ENCODE measurements around the gene OR2T10.
"Not testable (repeated sequence)": the region's sequence is repeated elsewhere in the genome, so short reads cannot be mapped to it uniquely, and the experiment has no call there.

The OR2T10 gene

GRCh38 chr1:248597589-248597988 is at the start of gene OR2T10:
Gene OR2T10 (minus strand): TSS chr1:248597700. CDS start chr1:248593768, 3,932 bp downstream.
- no peak for DNase-seq (ENCODE audit: low read depth in 2 of 2)

- not testable (repeated sequence) for DNase-seq (ENCODE audit: low read depth in 2 of 2)
These were observed 47.7 kb upstream of the OR2T10 start, which contains the start of gene OR2T35 for GRCh38 chr1:248645178-248645577. Gene OR2T35 (minus strand): TSS chr1:248645278. CDS start chr1:248639258, 6,020 bp downstream.

DNA sequence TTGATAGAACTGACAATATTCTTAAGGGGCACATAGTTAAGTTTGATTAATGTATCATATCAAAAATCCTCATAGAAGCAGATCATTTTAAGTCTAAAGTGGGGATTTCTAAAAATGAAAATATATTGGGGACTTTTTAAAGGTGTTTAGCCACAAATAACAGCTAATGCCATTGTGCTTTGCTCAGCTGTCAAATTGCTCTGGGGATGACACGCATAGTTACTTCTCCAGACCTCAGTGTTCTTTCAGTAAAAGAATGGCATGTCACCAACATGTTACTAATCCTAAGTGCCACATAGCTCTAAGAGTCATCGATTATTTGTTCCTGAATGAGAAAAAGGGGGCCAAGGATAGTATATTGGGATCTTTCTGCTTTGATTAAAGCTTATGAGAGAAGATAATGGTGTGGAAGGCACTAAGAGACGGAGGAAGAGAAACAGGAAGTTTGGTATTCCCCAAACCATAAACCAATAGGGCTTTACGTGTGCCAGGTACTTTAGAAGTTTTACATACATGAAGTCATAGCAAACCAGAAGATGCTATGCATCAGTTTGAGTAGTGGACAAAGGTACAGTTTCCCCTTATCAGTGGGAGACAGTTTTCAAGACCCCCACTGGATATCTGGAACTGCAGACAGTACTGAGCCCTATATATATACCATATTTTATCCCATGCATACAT is 45.6 kb upstream of the OR2T10 start:
- not testable (repeated sequence) for DNase-seq (ENCODE audit: low read depth in 2 of 2)

DNA sequence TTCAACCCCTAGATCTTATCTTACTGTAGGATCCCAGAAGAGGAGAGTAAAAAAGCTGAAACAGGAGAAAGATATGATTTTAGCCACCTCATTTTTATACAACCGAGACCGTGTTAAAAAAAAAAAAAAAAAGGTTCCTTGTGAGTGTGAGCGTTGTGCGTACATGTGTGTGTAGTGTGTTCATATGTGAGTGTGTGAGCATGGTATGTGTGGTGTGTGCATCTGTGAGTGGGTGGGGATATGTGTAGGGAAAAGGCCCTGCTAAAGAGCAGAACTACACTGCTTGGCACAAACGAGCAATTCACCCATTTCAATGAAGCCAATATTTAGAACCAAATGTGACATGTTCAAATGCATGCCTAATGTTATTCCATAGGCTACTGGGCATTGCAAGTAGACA is 44.1 kb upstream of the OR2T10 start:
- DNase-seq (ENCODE audit: low read depth in 2 of 2) = not testable (repeated sequence)

- not testable (repeated sequence) for DNase-seq (ENCODE audit: low read depth in 2 of 2)
These were observed 43.4 kb upstream of the OR2T10 start for GRCh38 chr1:248640906-248641305.

DNA sequence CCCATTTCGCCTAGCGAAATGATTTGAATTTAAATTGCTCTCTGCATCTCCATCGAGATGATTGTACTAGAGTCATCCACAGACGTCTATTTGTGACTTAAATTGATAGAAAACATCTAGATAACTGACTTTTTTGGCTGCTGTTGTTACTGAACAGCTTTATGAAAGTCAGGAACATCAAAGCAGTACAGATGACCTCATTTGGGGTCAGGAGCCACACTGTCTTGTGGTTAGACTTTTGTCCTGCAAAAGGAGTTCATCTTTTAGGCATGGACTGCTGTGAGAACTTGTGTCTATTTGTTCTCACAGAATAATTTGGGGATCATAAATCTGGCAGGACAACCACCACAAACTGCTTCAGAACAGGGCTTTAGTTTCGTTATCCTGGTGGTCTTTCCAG is 42.2 kb upstream of the OR2T10 start:
- DNase-seq (ENCODE audit: low read depth in 2 of 2) = not testable (repeated sequence)

DNA sequence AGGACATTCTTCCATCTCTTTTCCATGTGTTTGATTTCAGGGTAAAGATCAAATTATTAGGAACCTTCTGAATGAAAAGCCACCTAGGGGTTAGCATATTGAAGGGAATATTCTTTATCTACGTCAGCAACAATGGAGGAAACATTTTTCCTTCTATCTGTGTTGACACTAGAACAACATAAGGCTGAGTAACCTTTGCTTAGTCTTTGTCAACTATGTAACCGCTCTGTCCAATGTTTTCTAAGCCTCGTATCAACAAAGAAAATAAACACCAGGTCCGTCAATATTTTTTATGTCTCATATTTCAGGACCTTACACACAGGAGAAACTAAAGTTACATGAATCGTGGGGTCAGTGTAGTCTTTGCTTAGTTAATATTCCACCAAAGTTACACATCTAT is 39.1 kb upstream of the OR2T10 start:
- DNase-seq (ENCODE audit: low read depth in 2 of 2) = not testable (repeated sequence)

GRCh38 chr1:248634991-248635390 is 37.5 kb upstream of the OR2T10 start, which contains the start of gene OR2T11:
Gene OR2T11 (minus strand): TSS chr1:248635091. CDS start chr1:248627128, 7,963 bp downstream.
- DNase-seq (ENCODE audit: low read depth in 2 of 2) = not testable (repeated sequence)

DNA sequence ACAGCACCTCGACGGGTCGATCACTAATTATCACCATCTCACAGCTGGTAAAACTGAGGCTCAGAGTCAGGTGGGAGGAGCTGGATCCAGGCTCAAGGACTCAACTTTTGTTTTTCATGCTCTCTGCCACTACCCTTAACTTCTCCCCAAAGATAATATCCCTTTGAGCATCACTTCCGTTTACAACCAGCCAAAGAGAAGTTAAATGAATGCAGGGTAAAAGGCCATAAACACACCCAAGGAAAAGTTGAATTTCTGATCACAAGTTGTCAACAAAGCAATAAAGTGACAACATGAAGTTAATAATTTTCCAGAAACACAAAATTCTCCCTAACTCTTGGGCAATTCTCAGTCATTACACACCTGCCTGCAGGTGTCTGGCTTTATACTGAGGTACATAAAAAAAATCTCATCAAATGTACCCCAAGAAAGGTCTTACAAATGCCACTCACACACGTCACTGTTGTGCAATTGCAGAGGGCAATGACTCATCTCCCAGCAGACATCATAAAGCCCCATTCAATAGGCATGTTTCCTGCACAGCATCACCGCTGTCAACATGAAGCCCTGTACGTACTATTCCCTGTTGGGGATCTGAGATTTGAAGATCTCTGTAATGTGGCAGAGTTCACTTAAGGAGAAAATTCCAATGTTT is 34.0 kb upstream of the OR2T10 start:
- DNase-seq (ENCODE audit: low read depth in 2 of 2) = no peak

GRCh38 chr1:248630551-248630950 is 33.1 kb upstream of the OR2T10 start:
- DNase-seq (ENCODE audit: low read depth in 2 of 2) = no peak

DNA sequence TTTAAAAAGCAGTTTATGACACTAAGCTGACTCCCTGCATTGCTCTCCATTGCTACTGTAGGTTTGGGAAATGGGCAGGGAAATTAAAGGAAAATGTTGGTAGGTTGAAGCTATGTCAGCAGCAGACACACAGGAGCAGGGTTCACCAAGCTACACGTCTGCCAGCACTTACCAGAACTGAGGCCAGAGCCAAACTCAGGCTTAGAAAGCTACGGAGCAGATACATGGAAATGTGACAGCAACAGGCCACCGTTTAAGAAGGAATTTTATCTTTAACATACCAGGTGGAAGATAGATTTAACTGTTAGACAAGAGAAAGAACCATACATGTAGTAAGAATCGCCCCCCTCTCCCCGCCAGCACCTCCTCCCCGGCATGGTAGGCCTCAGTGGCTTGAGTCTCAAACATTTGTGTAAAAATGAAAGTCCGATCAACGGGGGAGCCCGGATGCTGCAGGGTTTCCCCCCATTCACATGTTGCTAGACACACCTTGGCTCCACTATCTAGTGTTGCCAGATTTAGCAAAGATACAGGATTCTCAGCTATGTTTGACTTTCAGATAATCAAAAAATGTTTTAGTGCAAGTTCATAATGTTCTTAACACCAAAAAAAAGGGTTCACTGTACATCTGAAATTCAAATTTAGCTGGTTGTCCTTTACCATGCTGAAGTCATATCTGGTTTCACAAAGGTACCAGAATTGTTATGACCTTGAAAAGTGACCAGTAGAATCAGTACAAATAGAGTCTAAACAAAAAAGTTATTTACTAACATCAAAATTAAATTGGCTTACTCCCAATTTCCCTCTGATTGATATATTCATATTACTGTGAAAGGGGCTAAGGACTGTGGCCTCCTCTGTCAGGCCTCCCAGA is 30.7 kb upstream of the OR2T10 start:
- no peak for DNase-seq (ENCODE audit: low read depth in 2 of 2)

GRCh38 chr1:248625971-248626370 is 28.5 kb upstream of the OR2T10 start:
- no peak for DNase-seq (ENCODE audit: low read depth in 2 of 2)

GRCh38 chr1:248625166-248625565 is 27.7 kb upstream of the OR2T10 start:
- no peak for DNase-seq (ENCODE audit: low read depth in 2 of 2)

DNA sequence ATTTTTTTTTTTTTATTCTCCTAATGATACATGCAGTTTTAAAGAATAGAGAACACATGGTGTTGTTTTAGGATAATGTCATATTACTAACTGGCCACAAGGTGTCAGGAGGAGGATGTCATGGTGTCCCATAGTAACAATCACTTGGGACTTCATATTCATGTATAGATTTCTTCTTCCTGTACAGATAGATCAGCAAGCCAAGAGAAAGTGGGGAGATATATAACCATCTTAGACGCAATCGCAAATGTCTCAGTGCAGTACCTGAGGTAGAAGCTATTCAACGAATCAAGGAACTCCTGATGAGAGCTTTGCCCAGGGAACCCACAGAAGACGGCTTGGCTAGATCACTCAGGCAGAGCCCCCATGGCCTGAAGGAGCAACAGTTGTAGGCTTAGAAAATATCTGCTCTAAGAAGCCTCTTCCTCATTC is 25.1 kb upstream of the OR2T10 start:
- DNase-seq (ENCODE audit: low read depth in 2 of 2) = no peak

GRCh38 chr1:248621770-248622169 is 24.3 kb upstream of the OR2T10 start:
- no peak for DNase-seq (ENCODE audit: low read depth in 2 of 2)

- peak; percentile 3 to 11 for DNase-seq (ENCODE audit: low read depth in 2 of 2)
These were observed 21.4 kb upstream of the OR2T10 start for GRCh38 chr1:248618878-248619277.

DNA sequence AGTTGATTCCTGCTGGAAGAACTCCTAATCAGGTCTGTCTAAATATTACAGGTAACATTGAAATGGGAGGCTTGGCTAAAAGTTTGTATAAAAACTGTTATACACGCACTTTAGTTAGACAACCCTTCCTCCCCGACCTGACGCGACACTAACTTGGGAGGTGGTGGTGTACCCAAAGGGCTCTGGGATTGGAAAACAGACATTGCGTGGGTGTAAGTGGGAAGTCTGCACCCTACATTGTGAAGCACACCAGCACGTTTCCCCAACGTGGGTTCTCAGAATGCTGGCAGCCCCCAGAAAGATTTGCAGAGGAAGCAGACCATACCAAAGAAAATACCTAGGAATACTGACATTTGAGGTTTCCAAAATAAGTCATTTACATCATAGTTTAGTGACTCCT is 20.6 kb upstream of the OR2T10 start:
- DNase-seq (ENCODE audit: low read depth in 2 of 2) = no peak

- no peak for DNase-seq (ENCODE audit: low read depth in 2 of 2)
These were observed 16.2 kb upstream of the OR2T10 start for GRCh38 chr1:248613742-248614141.

DNA sequence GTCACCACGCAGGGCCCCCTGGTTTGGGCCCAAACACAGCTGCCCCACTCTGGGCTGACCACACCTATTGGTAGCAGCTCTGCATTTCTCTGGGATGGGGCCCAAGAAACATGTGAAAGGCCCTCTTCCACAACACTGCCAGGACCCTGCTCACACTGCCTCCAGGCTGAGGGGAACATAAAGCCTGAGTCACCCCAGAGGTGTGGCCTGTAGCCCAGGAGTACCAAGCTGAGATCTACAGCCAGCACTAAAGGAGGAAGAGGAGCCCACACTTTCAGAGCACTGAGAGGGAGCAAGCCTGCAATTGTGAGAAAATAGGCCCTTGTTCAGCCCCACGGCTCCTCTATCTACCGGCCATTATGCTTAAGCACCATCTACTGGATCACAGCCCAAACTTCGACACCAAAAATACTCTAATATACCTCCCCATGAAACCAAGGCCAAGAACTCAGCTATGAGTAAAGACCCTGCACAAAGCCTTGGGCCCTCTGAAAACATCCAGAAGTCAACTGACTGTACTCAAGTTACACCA is 14.4 kb upstream of the OR2T10 start:
- no peak for DNase-seq (ENCODE audit: low read depth in 2 of 2)

GRCh38 chr1:248610301-248610700 is 12.8 kb upstream of the OR2T10 start:
- DNase-seq (ENCODE audit: low read depth in 2 of 2) = no peak

DNA sequence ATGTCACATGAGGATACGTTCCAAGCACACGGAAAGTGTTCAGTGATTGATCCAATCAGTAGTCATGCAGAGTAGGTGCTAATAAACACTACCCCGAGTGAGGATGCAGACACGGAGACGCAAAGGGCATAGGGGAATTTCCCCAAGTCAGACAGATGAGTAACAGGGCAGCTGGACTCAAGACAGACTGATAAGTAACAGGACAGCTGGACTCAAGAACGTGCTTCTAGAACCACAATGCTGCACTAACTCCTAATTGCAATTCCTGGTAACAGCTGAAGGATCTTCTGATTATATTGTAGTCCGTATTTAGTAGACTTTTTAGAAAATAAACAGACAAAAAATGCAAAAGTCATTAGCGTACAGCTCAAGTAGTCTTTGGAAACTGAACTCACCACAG is 1.9 kb upstream of the OR2T10 start:
- no peak for DNase-seq (ENCODE audit: low read depth in 2 of 2)

DNA sequence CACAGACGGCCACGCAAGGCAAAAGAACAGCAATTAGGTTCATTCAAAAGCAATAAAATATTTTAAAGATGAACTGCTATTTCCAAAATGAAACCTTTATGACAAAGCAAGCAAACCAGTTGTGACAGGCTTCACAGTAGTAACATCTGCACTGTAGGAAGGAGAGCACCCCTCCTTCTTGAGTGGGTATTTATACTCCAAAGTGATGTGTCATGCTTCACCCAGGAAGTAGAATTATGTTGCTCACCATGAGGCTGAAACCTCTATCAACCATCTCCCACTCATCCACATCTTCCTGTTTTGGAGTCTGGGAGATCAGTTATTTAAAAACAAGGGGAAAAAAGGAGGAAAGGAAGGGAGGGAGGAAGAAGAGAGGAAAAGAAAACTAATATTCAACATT is 885 bp downstream of the OR2T10 start:
- DNase-seq (ENCODE audit: low read depth in 2 of 2) = no peak

Measured in stimulated activated CD8-positive, alpha-beta memory T cell treated with anti-CD3 and anti-CD28 coated beads, Interleukin-7, amount 100 ng/mL, for 4 hours (primary cell).